Activated CD8-positive, alpha-beta memory T cell treated with anti-CD3 and anti-CD28 coated beads for 24 hours (primary cell): ENCODE measurements around the gene KMT2C.
"Not testable (repeated sequence)": the region's sequence is repeated elsewhere in the genome, so short reads cannot be mapped to it uniquely, and the experiment has no call there.

Experiments
- DNase-seq: peaks from one replicate; pipeline ENCODE4 v3.0.0-alpha.2; 2020

The KMT2C gene

GRCh38 chr7:152435384-152436110 is at the start of gene KMT2C:
KMT2C (minus strand) TSS chr7:152436003; CDS start chr7:152435786, 217 bp downstream.
- peak; percentile 80 for DNase-seq

DNA sequence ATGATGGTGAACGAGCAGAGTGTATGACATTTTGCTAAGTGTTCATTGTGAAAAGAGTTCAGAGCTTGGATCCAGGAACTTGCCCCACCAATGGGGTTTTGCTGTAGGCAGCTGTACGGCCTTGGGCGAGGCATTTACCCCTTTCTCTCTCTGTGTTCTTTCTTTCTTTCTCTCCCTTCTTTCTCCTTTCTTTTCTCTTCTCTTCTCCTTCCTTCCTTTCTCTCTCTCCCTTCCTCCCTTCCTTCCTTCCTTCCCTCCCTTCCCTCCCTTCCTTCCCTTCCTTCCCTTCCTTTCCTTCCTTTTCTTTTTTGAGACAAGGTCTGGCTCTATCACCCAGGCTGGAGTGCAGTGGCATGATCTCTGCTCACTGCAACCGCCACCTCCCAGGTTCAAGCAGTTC is 45.3 kb upstream of the KMT2C start:
- DNase-seq: no peak

GRCh38 chr7:152480664-152481063 is 44.9 kb upstream of the KMT2C start:
- DNase-seq: no peak

DNA sequence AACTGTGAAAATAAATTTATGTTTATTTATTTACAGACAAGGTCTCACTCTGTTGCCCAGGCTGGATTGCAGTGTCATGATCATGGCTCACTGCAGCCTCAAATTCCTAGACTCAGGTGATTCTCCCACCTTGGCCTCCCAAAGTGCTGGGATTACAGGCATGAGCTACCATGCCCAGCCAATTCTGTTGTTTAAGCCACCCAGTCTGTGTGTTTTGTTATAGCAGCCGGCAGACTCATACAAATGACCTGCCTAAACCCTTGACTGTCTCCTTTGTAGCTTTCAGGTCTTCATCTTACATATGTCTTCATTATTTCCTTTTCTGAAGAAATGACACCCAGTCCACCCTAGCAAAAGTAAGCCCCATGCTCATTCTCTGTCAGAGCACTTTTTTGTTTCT is 43.8 kb upstream of the KMT2C start:
- DNase-seq: no peak

- no peak for DNase-seq
Measured at GRCh38 chr7:152478140-152478539, 42.3 kb upstream of the KMT2C start.

GRCh38 chr7:152477079-152477478 is 41.3 kb upstream of the KMT2C start:
- no peak for DNase-seq

- DNase-seq: no peak
Measured at GRCh38 chr7:152476551-152476950, 40.7 kb upstream of the KMT2C start.

DNA sequence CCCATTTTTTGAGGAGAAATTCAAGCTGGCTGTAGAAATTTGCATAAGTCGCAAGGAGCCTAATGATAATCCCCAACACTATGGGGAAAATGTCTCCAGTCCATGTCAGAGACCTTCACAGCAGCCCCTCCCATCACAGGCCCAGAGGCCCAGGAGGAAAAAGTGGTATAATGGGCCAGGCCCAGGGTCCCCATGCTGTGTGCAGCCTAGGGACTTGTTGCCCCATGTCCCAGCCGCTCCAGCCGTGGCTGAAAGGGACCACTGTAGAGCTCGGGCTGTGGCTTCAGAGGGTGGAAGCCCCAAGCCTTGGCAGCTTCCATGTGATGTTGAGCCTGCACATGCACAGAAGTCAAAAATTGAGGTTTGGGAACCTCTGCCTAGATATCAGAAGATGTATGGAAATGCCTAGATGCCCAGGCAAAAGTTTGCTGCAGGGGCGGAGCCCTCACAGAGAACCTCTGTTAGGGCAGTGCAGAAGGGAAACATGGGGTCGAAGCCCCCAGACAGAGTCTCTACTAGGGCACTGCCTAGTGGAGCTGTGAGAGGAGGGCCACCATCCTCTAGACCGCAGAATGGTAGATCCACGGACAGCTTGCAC is 35.3 kb upstream of the KMT2C start:
- DNase-seq: not testable (repeated sequence)

GRCh38 chr7:152470251-152471022 is 34.6 kb upstream of the KMT2C start:
- DNase-seq: not testable (repeated sequence)

DNA sequence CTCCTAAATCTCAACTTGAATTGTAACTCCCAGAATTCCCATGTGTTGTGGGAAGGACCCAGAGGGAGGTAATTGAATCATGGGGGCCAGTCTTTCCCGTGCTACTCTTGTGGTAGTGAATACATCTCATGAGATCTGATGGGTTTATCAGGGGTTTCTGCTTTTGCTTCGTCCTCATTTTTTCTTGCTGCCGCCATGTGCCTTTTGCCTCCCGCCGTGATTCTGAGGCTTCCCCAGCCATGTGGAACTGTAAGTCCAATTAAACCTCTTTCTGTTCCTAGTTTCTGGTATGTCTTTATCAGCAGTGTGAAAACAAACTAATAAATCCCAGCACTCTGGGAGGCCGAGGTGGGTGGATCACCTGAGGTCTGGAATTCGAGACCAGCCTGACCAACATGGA is 33.8 kb upstream of the KMT2C start:
- DNase-seq: not testable (repeated sequence)

- no peak for DNase-seq
Measured at GRCh38 chr7:152467225-152467624, 31.4 kb upstream of the KMT2C start.

DNA sequence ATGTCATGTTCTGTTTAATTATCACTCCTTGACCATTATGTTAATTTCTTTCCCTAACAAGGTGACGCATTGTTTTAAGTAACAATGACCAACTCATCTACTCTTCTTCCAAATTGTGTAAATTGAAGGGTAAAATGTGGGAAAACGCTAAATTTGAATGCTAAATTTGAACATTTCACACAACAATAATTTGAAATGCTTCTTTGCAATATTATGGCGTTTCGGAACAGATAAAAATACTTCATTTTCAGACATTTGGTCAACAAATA is 29.2 kb upstream of the KMT2C start:
- no peak for DNase-seq

- peak; percentile 91 for DNase-seq
Measured at GRCh38 chr7:152464312-152465118, 28.7 kb upstream of the KMT2C start.

DNA sequence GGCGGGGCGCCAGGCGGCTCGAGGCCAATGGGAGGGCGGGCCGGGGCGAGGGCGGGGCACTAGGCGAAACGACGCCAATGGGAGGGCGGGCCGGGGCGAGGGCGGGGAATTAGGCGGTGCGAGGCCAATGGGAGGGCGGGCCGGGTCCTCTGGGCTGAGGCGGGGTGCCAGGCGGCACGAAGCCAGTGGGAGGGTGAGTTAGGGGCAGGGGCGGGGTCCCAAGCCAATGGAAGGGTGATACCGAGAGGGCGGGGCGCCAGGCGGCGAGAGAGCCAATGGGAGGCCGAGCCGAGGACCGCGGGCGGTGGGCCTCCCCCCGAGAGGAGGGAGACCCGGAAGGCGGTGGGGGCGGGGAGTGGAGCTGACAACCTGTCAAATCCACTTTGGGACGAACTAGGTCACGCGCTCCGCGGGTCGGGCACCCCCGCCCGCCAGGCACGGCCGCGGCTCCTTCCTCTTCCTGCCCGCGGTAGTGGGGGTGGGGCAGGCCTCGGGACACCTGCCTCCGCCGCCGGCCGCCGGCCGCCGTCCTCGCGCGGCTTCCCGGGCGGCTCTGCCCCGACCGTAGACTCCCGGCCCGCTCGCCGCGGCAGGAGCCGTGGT is 28.0 kb upstream of the KMT2C start:
- peak; percentile 100 for DNase-seq

- DNase-seq: no peak
Measured at GRCh38 chr7:152462995-152463708, 27.3 kb upstream of the KMT2C start.

GRCh38 chr7:152459724-152460251 is 24.0 kb upstream of the KMT2C start:
- no peak for DNase-seq

GRCh38 chr7:152451356-152451755 is 15.6 kb upstream of the KMT2C start:
- DNase-seq: no peak

DNA sequence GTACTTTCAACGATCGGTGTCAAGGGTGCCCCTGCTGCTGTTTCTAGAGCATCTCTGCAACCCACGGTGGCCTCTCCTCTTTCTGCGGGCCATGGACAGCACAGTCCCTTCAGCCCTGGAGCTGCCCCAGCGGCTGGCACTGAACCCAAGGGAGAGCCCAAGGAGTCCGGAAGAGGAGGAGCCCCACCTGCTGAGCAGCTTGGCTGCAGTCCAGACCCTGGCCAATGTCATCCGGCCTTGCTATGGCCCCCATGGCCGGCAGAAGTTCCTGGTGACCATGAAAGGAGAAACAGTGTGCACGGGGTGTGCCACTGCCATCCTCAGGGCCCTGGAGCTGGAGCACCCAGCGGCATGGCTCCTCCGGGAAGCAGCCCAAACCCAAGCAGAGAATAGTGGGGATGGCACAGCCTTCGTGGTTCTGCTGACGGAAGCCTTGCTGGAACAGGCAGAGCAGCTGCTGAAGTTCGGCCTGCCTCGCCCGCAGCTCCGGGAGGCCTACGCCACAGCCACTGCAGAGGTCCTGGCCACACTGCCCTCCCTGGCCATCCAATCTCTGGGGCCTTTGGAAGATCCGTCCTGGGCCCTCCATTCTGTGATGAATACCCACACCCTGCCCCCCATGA is 9.7 kb upstream of the KMT2C start:
- DNase-seq: not testable (repeated sequence)

DNA sequence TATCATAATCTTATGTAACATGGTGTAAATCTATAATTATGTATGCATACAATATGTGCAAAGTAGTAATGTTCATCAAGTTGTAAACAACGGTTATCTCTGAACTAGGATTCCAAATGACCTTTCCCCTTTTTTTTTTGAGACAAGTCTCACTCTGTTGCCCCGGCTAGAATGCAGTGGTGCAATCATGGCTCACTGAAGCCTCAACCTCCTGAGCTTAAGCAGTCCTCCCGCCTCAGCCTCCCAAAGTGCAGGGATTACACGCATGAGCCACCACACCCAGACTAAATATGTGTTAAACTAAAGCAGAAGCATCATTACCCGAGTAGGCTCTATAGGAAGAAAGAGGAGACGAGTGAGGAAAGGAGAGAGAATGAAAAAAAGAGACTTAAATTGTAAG is 7.8 kb upstream of the KMT2C start:
- peak; percentile 1 for DNase-seq

- DNase-seq: peak; percentile 3
Measured at GRCh38 chr7:152442330-152442835, 6.6 kb upstream of the KMT2C start.

- not testable (repeated sequence) for DNase-seq
Measured at GRCh38 chr7:152441810-152442209, 6.0 kb upstream of the KMT2C start.
